Measurements from ENCODE around the gene BMPR2. TPM values are rescaled to one million over a fixed set of nuclear protein-coding genes. Genes with fewer than 3 reads are reported as not detected.

The BMPR2 gene
- total and polyA plus RNA-seq, 2 of the 8 experiments (the other 6 are each of a cell fraction or from before 2014, with no cell fraction given) = 5.5 to 19.8 TPM

DNA sequence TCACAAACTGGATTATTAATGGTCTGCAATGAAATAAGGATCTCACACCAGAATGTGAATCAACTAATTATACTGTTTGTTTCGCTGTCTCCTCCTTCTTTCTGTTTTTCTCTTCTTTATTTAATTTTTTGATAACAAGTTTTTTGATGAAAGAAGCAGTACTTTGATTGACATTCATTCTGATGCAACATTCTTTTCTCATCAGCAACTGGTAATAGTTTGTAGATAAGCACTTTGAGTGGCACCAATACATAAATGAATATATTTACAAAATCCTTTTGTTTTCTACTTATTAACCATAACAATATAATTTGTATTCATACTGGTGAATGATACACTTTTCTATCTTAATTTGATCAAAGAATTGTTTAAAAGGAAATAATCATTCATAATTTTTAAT lies 143.3 kb downstream of the BMPR2 start:
- peaks cover 2 to 24% (median 9%) of the 10 kb centered on the region in 4 experiments; a peak in 7 of 8 replicates for H3K36me3 ChIP-seq (ENCODE audit: control insufficient read depth in 2 of 4, insufficient read depth in 4 of 4, low read length in 3 of 4)

More for the DNA sequence above, 143.3 kb downstream of the BMPR2 start:
- no peak overlapping the region for H2BK15ac ChIP-seq (ENCODE audit: low read length)
- no peak overlapping the region for H2AFZ ChIP-seq (ENCODE audit: low read length)
- no peak overlapping the region for H3K9ac ChIP-seq (replicated peaks in 1 of 4; ENCODE audit: extremely low read depth in 1 of 4, low read depth in 3 of 4, low read length in 3 of 4)
- H4K91ac ChIP-seq (replicated peaks; ENCODE audit: insufficient read length, low read length) = no peak overlapping the region
- H2AK5ac ChIP-seq (ENCODE audit: low read depth, low read length) = no peak overlapping the region
- H3K4me1 ChIP-seq (replicated peaks in 1 of 4; ENCODE audit: control insufficient read depth in 3 of 4, insufficient read depth in 4 of 4, low read length in 3 of 4) = no peaks in the 10 kb centered on the region
- TF ChIP-seq, protein P1, sequence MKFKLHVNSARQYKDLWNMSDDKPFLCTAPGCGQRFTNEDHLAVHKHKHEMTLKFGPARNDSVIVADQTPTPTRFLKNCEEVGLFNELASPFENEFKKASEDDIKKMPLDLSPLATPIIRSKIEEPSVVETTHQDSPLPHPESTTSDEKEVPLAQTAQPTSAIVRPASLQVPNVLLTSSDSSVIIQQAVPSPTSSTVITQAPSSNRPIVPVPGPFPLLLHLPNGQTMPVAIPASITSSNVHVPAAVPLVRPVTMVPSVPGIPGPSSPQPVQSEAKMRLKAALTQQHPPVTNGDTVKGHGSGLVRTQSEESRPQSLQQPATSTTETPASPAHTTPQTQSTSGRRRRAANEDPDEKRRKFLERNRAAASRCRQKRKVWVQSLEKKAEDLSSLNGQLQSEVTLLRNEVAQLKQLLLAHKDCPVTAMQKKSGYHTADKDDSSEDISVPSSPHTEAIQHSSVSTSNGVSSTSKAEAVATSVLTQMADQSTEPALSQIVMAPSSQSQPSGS (IDR thresholded peaks at IDR 0.05; ENCODE audit: low read length) = no peak
- TF ChIP-seq EZH2 (IDR thresholded peaks at IDR 0.05; ENCODE audit: low read depth, low read length, severe bottlenecking) (no peak), SUZ12 (IDR thresholded peaks at IDR 0.05; ENCODE audit: low read length) (no peak), SIX5 (IDR thresholded peaks at IDR 0.05; ENCODE audit: low read depth, low read length) (no peak), POLR2AphosphoS5 (IDR thresholded peaks at IDR 0.05; ENCODE audit: low read depth, low read length) (no peak)
- no peak overlapping the region for H3K18ac ChIP-seq (ENCODE audit: extremely low read depth, low read length)
- no peaks in the 10 kb centered on the region for H3K27me3 ChIP-seq (replicated peaks in 1 of 4; ENCODE audit: control insufficient read depth in 3 of 4, extremely low read depth in 1 of 4, insufficient read depth in 3 of 4, low read length in 3 of 4)
- H3K79me2 ChIP-seq (ENCODE audit: control insufficient read depth in 1 of 2, insufficient read depth in 2 of 2, low read length in 2 of 2) = no peaks in the 10 kb centered on the region
- DNase-seq (ENCODE audit: low read depth in 1 of 2, low spot score in 2 of 2) (no peak), FAIRE-seq (no peak)
- no peak overlapping the region for H4K5ac ChIP-seq (ENCODE audit: insufficient read length, low read depth, low read length)
- 87% methylated on average over 1 of the region's 1 CpG; no CpG with 5 or more reads in 1 of the 2 experiments for WGBS, 2 experiments (ENCODE audit: extremely low coverage in 1 of 2, insufficient coverage in 1 of 2, insufficient read length in 1 of 2, insufficient replicate concordance in 2 of 2, low coverage in 1 of 2, low lambda C conversion rate in 2 of 2, missing lambda C conversion rate in 1 of 2)
- no peak overlapping the region for H2BK20ac ChIP-seq (ENCODE audit: low read length)
- ChIA-PET CTCF (ENCODE audit: partially characterized antibody) (interaction anchor here (0.5 kb wide), 1 partner anchor 747 kb away, joined by 3 read pairs; no protein-coding TSS in a partner anchor), POLR2A (ENCODE audit: partially characterized antibody) (no interaction called here)
- no peak overlapping the region for H3K56ac ChIP-seq (replicated peaks; ENCODE audit: insufficient read length, low read depth, low read length)
- H2BK12ac ChIP-seq (ENCODE audit: low read depth, low read length) = no peak overlapping the region
- no peaks in the 10 kb centered on the region for H4K20me1 ChIP-seq (replicated peaks in 1 of 2; ENCODE audit: control insufficient read depth in 1 of 2, insufficient read depth in 2 of 2, low read length in 2 of 2)
- H3K27ac ChIP-seq (ENCODE audit: low read depth, low read length) = no peak overlapping the region
- H3K23me2 ChIP-seq (ENCODE audit: low read depth, low read length) = no peaks in the 10 kb centered on the region
- H3K4ac ChIP-seq (replicated peaks; ENCODE audit: insufficient read length, low read depth, low read length) = no peak overlapping the region
- no peak overlapping the region for H2BK5ac ChIP-seq (ENCODE audit: low read depth, low read length)
- no peaks in the 10 kb centered on the region for H3K9me3 ChIP-seq (ENCODE audit: insufficient read depth in 2 of 2, low read depth in 1 of 2, low read length in 1 of 2)
- no peak overlapping the region for H2BK120ac ChIP-seq (replicated peaks; ENCODE audit: low read depth, low read length)
- H3K4me2 ChIP-seq (ENCODE audit: insufficient read depth in 1 of 2, low read depth in 2 of 2, low read length in 2 of 2) = no peak overlapping the region
- no peak overlapping the region for H4K8ac ChIP-seq (ENCODE audit: extremely low read depth, insufficient read depth, low read length)
- no peak overlapping the region for H3K23ac ChIP-seq (ENCODE audit: insufficient read length)
- H3K14ac ChIP-seq (ENCODE audit: insufficient read length) = no peak overlapping the region
- H3K79me1 ChIP-seq (ENCODE audit: low read depth, low read length) = no peaks in the 10 kb centered on the region
- no peak overlapping the region for H3K4me3 ChIP-seq (ENCODE audit: extremely low read depth in 1 of 4, insufficient read depth in 2 of 4, low read depth in 3 of 4, low read length in 4 of 4)
